GM18517 (cell line): ENCODE measurements around the gene ACTL7B.
A peak's percentile ranks its signal among the peaks of the same experiment; 100 is the strongest.
"Not testable (repeated sequence)": the region's sequence is repeated elsewhere in the genome, so short reads cannot be mapped to it uniquely, and the experiment has no call there.

Experiments used
- ATAC-seq: cut with Tn5 transposase; IDR thresholded peaks from one replicate; pipeline ENCODE4 v1.9.1; 2021; ENCODE audit warnings: mild to moderate bottlenecking, moderate library complexity; ENCODE audit not compliant: unreplicated experiment

ACTL7B gene

GRCh38 chr9:108855888-108856287 is at the start of gene ACTL7B:
Gene ACTL7B, minus strand, starts transcription at chr9:108855986. Its CDS starts 56 bp downstream, at chr9:108855930.
- ATAC-seq, result no peak

- ATAC-seq, result no peak
Observed at GRCh38 chr9:108905494-108905893, 49.7 kb upstream of the ACTL7B start.

GRCh38 chr9:108904161-108904560 is 48.4 kb upstream of the ACTL7B start:
- ATAC-seq, result no peak

GRCh38 chr9:108903420-108904103 is 47.8 kb upstream of the ACTL7B start:
- no peak for ATAC-seq

- ATAC-seq, result no peak
Observed at GRCh38 chr9:108900176-108900575, 44.4 kb upstream of the ACTL7B start.

- ATAC-seq, result not testable (repeated sequence)
Observed at GRCh38 chr9:108899023-108899695, 43.4 kb upstream of the ACTL7B start.

GRCh38 chr9:108897324-108898096 is 41.7 kb upstream of the ACTL7B start:
- no peak for ATAC-seq

GRCh38 chr9:108894225-108894997 is 38.6 kb upstream of the ACTL7B start:
- no peak for ATAC-seq

- no peak for ATAC-seq
Observed at GRCh38 chr9:108889649-108890067, 33.9 kb upstream of the ACTL7B start.

- not testable (repeated sequence) for ATAC-seq
Observed at GRCh38 chr9:108886594-108887271, 30.9 kb upstream of the ACTL7B start.

GRCh38 chr9:108885643-108886348 is 30.0 kb upstream of the ACTL7B start:
- peak; percentile 98 for ATAC-seq

GRCh38 chr9:108884701-108885100 is 28.9 kb upstream of the ACTL7B start:
- no peak for ATAC-seq

GRCh38 chr9:108883085-108883484 is 27.3 kb upstream of the ACTL7B start:
- ATAC-seq, result no peak

- no peak for ATAC-seq
Observed at GRCh38 chr9:108882052-108882888, 26.5 kb upstream of the ACTL7B start.

- ATAC-seq, result no peak
Observed at GRCh38 chr9:108880738-108881316, 25.0 kb upstream of the ACTL7B start.

- no peak for ATAC-seq
Observed at GRCh38 chr9:108877524-108877923, 21.7 kb upstream of the ACTL7B start.

GRCh38 chr9:108876425-108876824 is 20.6 kb upstream of the ACTL7B start:
- no peak for ATAC-seq

GRCh38 chr9:108874058-108874788 is 18.4 kb upstream of the ACTL7B start:
- ATAC-seq, result no peak
